Hippocampal formation (tissue), 2 donors: ENCODE measurements around the gene APC.

Source experiments
- DNase-seq, 2 donors: peaks; one replicate each; lab custom pipeline; 2025; lab: John Stamatoyannopoulos, UW

Gene APC

GRCh38 chr5:112784726-112785125, 47.0 kb downstream of the APC start:
- DNase-seq, result no peak

- no peak for DNase-seq
Observed at GRCh38 chr5:112787261-112787660, 49.6 kb downstream of the APC start.

GRCh38 chr5:112787896-112788295, 50.2 kb downstream of the APC start:
- no peak for DNase-seq

GRCh38 chr5:112793201-112793600, 55.5 kb downstream of the APC start:
- no peak for DNase-seq

GRCh38 chr5:112794410-112794809, 56.7 kb downstream of the APC start:
- no peak for DNase-seq

- DNase-seq, result no peak
Observed at GRCh38 chr5:112795342-112795741, 57.7 kb downstream of the APC start.

- no peak for DNase-seq
Observed at GRCh38 chr5:112795944-112796678, 58.4 kb downstream of the APC start.

- no peak for DNase-seq
Observed at GRCh38 chr5:112799661-112800060, 62.0 kb downstream of the APC start.

- no peak for DNase-seq
Observed at GRCh38 chr5:112800891-112801290, 63.2 kb downstream of the APC start.

GRCh38 chr5:112811023-112811422, 73.3 kb downstream of the APC start:
- DNase-seq, result no peak

GRCh38 chr5:112812549-112812948, 74.9 kb downstream of the APC start:
- no peak for DNase-seq

- no peak for DNase-seq
Observed at GRCh38 chr5:112820246-112820645, 82.6 kb downstream of the APC start.

GRCh38 chr5:112822456-112822855, 84.8 kb downstream of the APC start:
- DNase-seq, result no peak

- DNase-seq, result no peak
Observed at GRCh38 chr5:112823181-112823580, 85.5 kb downstream of the APC start.

- no peak for DNase-seq
Observed at GRCh38 chr5:112823656-112824055, 86.0 kb downstream of the APC start.

GRCh38 chr5:112824197-112824596, 86.5 kb downstream of the APC start:
- DNase-seq, result no peak

GRCh38 chr5:112830378-112830777, 92.7 kb downstream of the APC start:
- DNase-seq, result no peak

GRCh38 chr5:112833971-112834370, 96.3 kb downstream of the APC start:
- no peak for DNase-seq

GRCh38 chr5:112844489-112844888, 106.8 kb downstream of the APC start:
- DNase-seq, result no peak

GRCh38 chr5:112846556-112846955, 108.9 kb downstream of the APC start:
- no peak for DNase-seq

- no peak for DNase-seq
Observed at GRCh38 chr5:112847306-112847705, 109.6 kb downstream of the APC start.

- peak in 1 of 2 donors; percentile 66 for DNase-seq
Observed at GRCh38 chr5:112848116-112848811, 110.6 kb downstream of the APC start.

GRCh38 chr5:112849912-112850311, 112.2 kb downstream of the APC start:
- DNase-seq, result no peak

- no peak for DNase-seq
Observed at GRCh38 chr5:112854651-112855050, 117.0 kb downstream of the APC start.
